ENCODE measurements around the gene LARGE1. TPM values are rescaled to one million over a fixed set of nuclear protein-coding genes. Genes with fewer than 3 reads are reported as not detected.

LARGE1 gene
- total and polyA plus RNA-seq, 9 of the 15 experiments (the other 6 are each of a cell fraction or from before 2014, with no cell fraction given) = 0.01 to 0.66 (median 0.14) TPM; not detected in 2

GRCh38 chr22:33874206-33874605, 46.1 kb downstream of the LARGE1 start (continued):
- no peak for TF ChIP-seq NELFE (IDR thresholded peaks at IDR 0.05; ENCODE audit: insufficient read depth, insufficient read length)
- TF ChIP-seq POLR2AphosphoS2 (IDR thresholded peaks at IDR 0.05; ENCODE audit: low read length) = no peak
- no peak for TF ChIP-seq RB1 (IDR thresholded peaks at IDR 0.05; ENCODE audit: low read depth)
- TF ChIP-seq PTTG1 (tag; IDR thresholded peaks at IDR 0.05; ENCODE audit: low read depth) = no peak
- TF ChIP-seq CGGBP1 (CRISPR knock-in tag; IDR thresholded peaks at IDR 0.05) = no peak
- no peak for TF ChIP-seq ZKSCAN1 (IDR thresholded peaks at IDR 0.05; ENCODE audit: low read depth, low read length)
- TF ChIP-seq ZNF57 (CRISPR knock-in tag; IDR thresholded peaks at IDR 0.05) = no peak

GRCh38 chr22:33873666-33874065, 46.6 kb downstream of the LARGE1 start:
- Histone ChIP-seq H3K27ac (ENCODE audit: extremely low read depth, low read depth, low read length) (no peak overlapping the region), H3K4me1 (replicated peaks in 1 of 2; ENCODE audit: control insufficient read depth in 2 of 2, insufficient read depth in 2 of 2, low read length in 2 of 2) (no peaks in the 10 kb centered on the region), H3K9me3 (replicated peaks; ENCODE audit: control insufficient read depth, insufficient read depth, low read depth, low read length) (no peaks in the 10 kb centered on the region), H3K9ac (ENCODE audit: insufficient read depth in 1 of 2, low read depth in 2 of 2, low read length in 2 of 2) (no peak overlapping the region), H2AFZ (ENCODE audit: low read depth, low read length) (no peak overlapping the region), H3K4me2 (ENCODE audit: insufficient read depth, low read length) (no peak overlapping the region), H3K9me1 (ENCODE audit: control insufficient read depth, insufficient read depth, low read length) (no peaks in the 10 kb centered on the region), H3K4me3 (no peak overlapping the region), H4K20me1 (replicated peaks; ENCODE audit: control insufficient read depth, insufficient read depth, low read length) (no peaks in the 10 kb centered on the region), H3K36me3 (ENCODE audit: control insufficient read depth, insufficient read depth, low read length) (no peaks in the 10 kb centered on the region), H3K27me3 (ENCODE audit: control insufficient read depth in 2 of 2, insufficient read depth in 2 of 2, low read length in 2 of 2) (no peaks in the 10 kb centered on the region), H3K79me2 (ENCODE audit: control insufficient read depth, insufficient read depth, low read length) (no peaks in the 10 kb centered on the region)
- no TSS peak for BruUV-seq (replicated peaks)
- POLR2A ChIA-PET = no interaction called here
- CTCF ChIA-PET (ENCODE audit: low intra/inter-chr PET ratio) = no interaction called here
- FAIRE-seq (no peak), ATAC-seq (no peak), DNase-seq (ENCODE audit: extremely low read depth in 1 of 4, low spot score in 3 of 4) (no peak)
- in situ Hi-C loops (cut with MboI) = no loop called here
- intact Hi-C loops (cut with micrococcal nuclease) = no loop called here
- no CpG with 5 or more reads among the region's 2 CpGs for WGBS (ENCODE audit: insufficient coverage, low coverage, missing lambda C conversion rate)
- TF ChIP-seq ZNF407 (IDR thresholded peaks at IDR 0.05; ENCODE audit: low read depth) = no peak
- no peak for TF ChIP-seq MAFK (IDR thresholded peaks at IDR 0.05; ENCODE audit: low read length)
- no peak for TF ChIP-seq SIRT6 (IDR thresholded peaks at IDR 0.05; ENCODE audit: low read depth, low read length)

Data from K562 (cell line).